ENCODE measurements around the gene KCNMB2.

GRCh38 chr3:178685591-178685906 is 149.3 kb downstream of the KCNMB2 start:
- TF ChIP-seq POLR2AphosphoS2 (conservative IDR thresholded peaks at IDR 0.05; ENCODE audit: low read length) (no peak), POLR2A (IDR thresholded peaks at IDR 0.05; ENCODE audit: low read length) (no peak), ELK1 (IDR thresholded peaks at IDR 0.05; ENCODE audit: low read depth, low read length) (no peak), NR3C1 (IDR thresholded peaks at IDR 0.05) (no peak), PBX3 (IDR thresholded peaks at IDR 0.05) (no peak), CTCF (IDR thresholded peaks at IDR 0.05) (no peak), USF2 (IDR thresholded peaks at IDR 0.05) (no peak), RAD21 (conservative IDR thresholded peaks at IDR 0.05 in 1 of 2, IDR thresholded peaks at IDR 0.05 in 1 of 2) (no peak), JUN (IDR thresholded peaks at IDR 0.05) (no peak), ESRRA (IDR thresholded peaks at IDR 0.05; ENCODE audit: borderline replicate concordance, low read length) (no peak), EP300 (IDR thresholded peaks at IDR 0.05) (no peak), ZNF302 (CRISPR knock-in tag; IDR thresholded peaks at IDR 0.05) (no peak)

All from A549 (cell line).